ENCODE results near the gene TMEM187.

DNA sequence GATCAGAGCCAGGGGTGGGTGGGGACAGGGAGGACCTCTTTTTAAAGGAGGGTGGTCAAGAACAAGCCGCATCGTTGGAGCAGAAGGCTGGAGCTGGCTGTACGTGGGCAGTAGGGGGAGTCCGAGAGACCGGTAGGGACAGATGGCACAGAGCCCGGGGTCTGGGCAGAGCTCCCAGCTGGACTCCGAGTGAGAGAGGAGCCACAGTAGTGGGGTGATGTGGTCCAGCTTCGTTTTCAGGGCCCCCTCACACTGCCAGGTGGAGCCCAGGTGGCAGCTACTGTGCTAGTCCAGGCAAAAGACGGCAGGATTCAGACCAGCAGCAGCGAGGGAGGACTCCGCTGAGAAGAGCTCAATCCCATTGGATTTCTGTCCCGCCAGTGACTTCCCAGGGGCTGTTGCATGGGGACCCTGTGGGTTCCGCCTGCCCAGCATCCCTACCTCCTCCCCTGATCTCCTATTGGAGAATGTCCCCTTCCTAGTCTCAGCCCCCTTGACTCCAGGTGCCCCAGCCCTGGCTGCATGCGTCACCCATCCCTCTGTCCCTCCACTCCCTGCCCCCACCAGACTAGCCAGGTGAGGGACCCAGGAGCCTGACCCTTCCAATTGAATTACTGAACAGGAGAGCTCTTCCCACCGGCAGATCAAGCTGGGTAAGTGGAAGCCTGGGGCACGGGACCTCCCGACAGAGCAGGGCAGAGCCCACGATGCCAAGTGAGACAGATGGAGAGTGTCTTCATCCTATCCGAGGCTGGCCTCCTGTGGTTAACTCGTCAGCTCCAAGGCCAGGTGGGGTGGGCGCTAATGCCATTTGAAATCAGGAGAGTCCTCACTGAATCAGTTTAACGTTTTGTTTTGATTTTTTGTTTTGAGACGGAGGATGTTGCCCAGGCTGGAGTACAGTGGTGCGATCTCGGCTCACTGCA, 49.4 kb upstream of the TMEM187 start:
- TF ChIP-seq POLR2A (IDR thresholded peaks at IDR 0.05; ENCODE audit: low read depth, low read length) (no peak), MXI1 (IDR thresholded peaks at IDR 0.05; ENCODE audit: borderline replicate concordance, low read depth, low read length) (no peak), SMC3 (IDR thresholded peaks at IDR 0.05; ENCODE audit: low read depth, low read length) (peak; percentile 27), RFX5 (IDR thresholded peaks at IDR 0.05; ENCODE audit: low read depth, low read length) (no peak), RCOR1 (IDR thresholded peaks at IDR 0.05; ENCODE audit: insufficient replicate concordance, low read length) (no peak), BHLHE40 (IDR thresholded peaks at IDR 0.05; ENCODE audit: low read depth, low read length) (no peak), USF2 (IDR thresholded peaks at IDR 0.05; ENCODE audit: low read depth, low read length) (no peak), RAD21 (IDR thresholded peaks at IDR 0.05; ENCODE audit: low read length) (0 out of 2 replicates have a peak, but pooled peaks have one; percentile 17), CEBPB (IDR thresholded peaks at IDR 0.05; ENCODE audit: low read depth, low read length) (no peak), FOS (IDR thresholded peaks at IDR 0.05; ENCODE audit: low read depth, low read length) (no peak)
- TF ChIP-seq, protein P1, sequence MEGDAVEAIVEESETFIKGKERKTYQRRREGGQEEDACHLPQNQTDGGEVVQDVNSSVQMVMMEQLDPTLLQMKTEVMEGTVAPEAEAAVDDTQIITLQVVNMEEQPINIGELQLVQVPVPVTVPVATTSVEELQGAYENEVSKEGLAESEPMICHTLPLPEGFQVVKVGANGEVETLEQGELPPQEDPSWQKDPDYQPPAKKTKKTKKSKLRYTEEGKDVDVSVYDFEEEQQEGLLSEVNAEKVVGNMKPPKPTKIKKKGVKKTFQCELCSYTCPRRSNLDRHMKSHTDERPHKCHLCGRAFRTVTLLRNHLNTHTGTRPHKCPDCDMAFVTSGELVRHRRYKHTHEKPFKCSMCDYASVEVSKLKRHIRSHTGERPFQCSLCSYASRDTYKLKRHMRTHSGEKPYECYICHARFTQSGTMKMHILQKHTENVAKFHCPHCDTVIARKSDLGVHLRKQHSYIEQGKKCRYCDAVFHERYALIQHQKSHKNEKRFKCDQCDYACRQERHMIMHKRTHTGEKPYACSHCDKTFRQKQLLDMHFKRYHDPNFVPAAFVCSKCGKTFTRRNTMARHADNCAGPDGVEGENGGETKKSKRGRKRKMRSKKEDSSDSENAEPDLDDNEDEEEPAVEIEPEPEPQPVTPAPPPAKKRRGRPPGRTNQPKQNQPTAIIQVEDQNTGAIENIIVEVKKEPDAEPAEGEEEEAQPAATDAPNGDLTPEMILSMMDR (conservative IDR thresholded peaks at IDR 0.05; ENCODE audit: low read depth, low read length): peak; percentile 50

All from IMR-90 (cell line).